PC-9 (cell line): ENCODE measurements around the gene TIMM23.

Experiments used
- EZH2 ChIP-seq: fragments of 200-600 bp; sonication (generic); IDR thresholded peaks from 2 replicates; pipeline ENCODE4 v1.8.0; 2017; ENCODE audit warnings: antibody characterized with exemption, low read depth
- TF ChIP-seq, protein P1 (sequence below): fragments of 200-600 bp; sonication (generic); conservative IDR thresholded peaks from 2 replicates; pipeline ENCODE4 v1.6.1; 2017; ENCODE audit warnings: mixed run types, antibody characterized with exemption, mild to moderate bottlenecking, moderate library complexity

GRCh38 chr10:46004963-46005362 lies 32.7 kb downstream of the TIMM23 start:
- TF ChIP-seq, protein P1, sequence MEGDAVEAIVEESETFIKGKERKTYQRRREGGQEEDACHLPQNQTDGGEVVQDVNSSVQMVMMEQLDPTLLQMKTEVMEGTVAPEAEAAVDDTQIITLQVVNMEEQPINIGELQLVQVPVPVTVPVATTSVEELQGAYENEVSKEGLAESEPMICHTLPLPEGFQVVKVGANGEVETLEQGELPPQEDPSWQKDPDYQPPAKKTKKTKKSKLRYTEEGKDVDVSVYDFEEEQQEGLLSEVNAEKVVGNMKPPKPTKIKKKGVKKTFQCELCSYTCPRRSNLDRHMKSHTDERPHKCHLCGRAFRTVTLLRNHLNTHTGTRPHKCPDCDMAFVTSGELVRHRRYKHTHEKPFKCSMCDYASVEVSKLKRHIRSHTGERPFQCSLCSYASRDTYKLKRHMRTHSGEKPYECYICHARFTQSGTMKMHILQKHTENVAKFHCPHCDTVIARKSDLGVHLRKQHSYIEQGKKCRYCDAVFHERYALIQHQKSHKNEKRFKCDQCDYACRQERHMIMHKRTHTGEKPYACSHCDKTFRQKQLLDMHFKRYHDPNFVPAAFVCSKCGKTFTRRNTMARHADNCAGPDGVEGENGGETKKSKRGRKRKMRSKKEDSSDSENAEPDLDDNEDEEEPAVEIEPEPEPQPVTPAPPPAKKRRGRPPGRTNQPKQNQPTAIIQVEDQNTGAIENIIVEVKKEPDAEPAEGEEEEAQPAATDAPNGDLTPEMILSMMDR: no peak
- no peak for TF ChIP-seq EZH2
